ENCODE measurements around the gene MYO1B.
A peak's percentile ranks its signal among the peaks of the same experiment; 100 is the strongest.

The MYO1B gene

DNA sequence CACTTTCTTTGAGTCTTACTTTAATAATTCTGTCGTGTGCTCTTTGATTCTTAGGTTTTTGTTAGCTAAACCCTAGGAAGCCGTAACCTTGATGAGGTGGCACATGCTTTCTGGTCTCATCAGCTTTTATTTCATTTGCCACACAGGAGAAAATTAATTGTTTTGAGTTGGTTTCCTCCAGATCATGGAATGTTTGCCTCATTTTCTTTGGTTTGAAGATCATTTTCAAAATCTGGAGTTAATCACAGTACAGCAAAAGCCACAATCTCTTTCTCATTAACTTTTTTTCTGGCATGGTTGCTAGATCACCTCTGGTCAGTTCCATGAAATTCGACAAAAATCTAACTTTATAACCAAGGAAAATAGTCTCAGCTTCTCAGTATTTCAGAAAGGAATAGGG lies 182.9 kb downstream of the MYO1B start:
- no peaks in the 10 kb centered on the region for H3K4me1 ChIP-seq (ENCODE audit: control insufficient read depth in 2 of 2, insufficient read depth in 2 of 2, low read length in 2 of 2)
- no peaks in the 10 kb centered on the region for H3K27me3 ChIP-seq (ENCODE audit: control insufficient read depth in 2 of 2, insufficient read depth in 2 of 2, low read length in 2 of 2)
- H3K36me3 ChIP-seq (ENCODE audit: control insufficient read depth in 2 of 2, insufficient read depth in 2 of 2, low read length in 2 of 2): peaks cover 0 to 7% of the 10 kb centered on the region in 2 donors
- H3K27ac ChIP-seq (ENCODE audit: low read depth in 2 of 2, low read length in 2 of 2): no peak overlapping the region
- no peak overlapping the region for H3K9ac ChIP-seq (ENCODE audit: low read depth in 1 of 2, low read length in 2 of 2)
- H3K9me3 ChIP-seq (ENCODE audit: control insufficient read depth in 2 of 2, low read length in 2 of 2): no peaks in the 10 kb centered on the region
- H3K4me3 ChIP-seq (ENCODE audit: low read length in 2 of 2): no peak overlapping the region

DNA sequence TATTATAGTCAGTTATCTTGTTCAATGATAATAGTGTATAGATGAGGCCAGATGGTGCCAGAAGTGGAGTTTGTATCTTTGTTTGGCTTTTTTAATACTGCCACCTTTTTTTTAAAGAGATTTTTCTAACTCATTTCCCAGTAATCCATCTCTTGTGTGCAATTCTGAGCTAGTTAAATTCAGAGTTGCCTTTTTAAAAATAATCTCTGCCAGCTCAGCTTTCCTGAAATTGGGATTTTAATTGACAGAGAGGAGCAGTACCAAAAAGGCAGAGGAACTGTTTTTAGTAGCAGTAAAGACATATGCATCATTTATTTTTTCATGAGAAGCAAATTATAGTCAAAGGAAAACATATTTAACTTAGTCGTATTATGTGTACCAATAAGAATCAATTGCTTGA lies 185.3 kb downstream of the MYO1B start:
- Histone ChIP-seq H3K9ac (ENCODE audit: low read depth in 1 of 2, low read length in 2 of 2) (no peak overlapping the region), H3K4me3 (ENCODE audit: low read length in 2 of 2) (no peak overlapping the region), H3K27ac (ENCODE audit: low read depth in 2 of 2, low read length in 2 of 2) (no peak overlapping the region), H3K9me3 (ENCODE audit: control insufficient read depth in 2 of 2, low read length in 2 of 2) (no peaks in the 10 kb centered on the region), H3K4me1 (ENCODE audit: control insufficient read depth in 2 of 2, insufficient read depth in 2 of 2, low read length in 2 of 2) (no peaks in the 10 kb centered on the region), H3K27me3 (ENCODE audit: control insufficient read depth in 2 of 2, insufficient read depth in 2 of 2, low read length in 2 of 2) (no peaks in the 10 kb centered on the region), H3K36me3 (ENCODE audit: control insufficient read depth in 2 of 2, insufficient read depth in 2 of 2, low read length in 2 of 2) (no peaks in the 10 kb centered on the region)

DNA sequence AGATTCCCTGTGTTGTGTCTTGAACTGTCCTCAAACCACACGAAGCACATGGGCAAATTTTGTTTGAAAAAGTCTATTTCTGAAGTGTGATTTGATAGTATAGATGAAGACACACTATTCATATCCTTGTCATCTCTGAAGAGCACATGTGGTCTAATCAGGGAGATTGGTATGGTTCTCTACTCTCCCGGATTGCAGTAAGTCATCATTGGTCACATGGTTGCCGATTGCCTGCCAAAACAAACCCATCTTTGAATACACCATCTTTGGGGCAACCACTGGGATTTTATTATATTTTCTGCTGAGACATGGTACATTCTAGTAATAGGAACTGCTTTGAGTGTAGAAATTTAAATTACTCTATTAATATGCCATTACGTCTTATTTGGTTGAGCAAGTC lies 186.9 kb downstream of the MYO1B start:
- Histone ChIP-seq H3K9me3 (ENCODE audit: control insufficient read depth in 2 of 2, low read length in 2 of 2) (no peaks in the 10 kb centered on the region), H3K9ac (ENCODE audit: low read depth in 1 of 2, low read length in 2 of 2) (no peak overlapping the region), H3K27ac (ENCODE audit: low read depth in 2 of 2, low read length in 2 of 2) (no peak overlapping the region), H3K27me3 (ENCODE audit: control insufficient read depth in 2 of 2, insufficient read depth in 2 of 2, low read length in 2 of 2) (no peaks in the 10 kb centered on the region), H3K36me3 (ENCODE audit: control insufficient read depth in 2 of 2, insufficient read depth in 2 of 2, low read length in 2 of 2) (no peaks in the 10 kb centered on the region), H3K4me3 (ENCODE audit: low read length in 2 of 2) (no peak overlapping the region), H3K4me1 (ENCODE audit: control insufficient read depth in 2 of 2, insufficient read depth in 2 of 2, low read length in 2 of 2) (no peaks in the 10 kb centered on the region)

DNA sequence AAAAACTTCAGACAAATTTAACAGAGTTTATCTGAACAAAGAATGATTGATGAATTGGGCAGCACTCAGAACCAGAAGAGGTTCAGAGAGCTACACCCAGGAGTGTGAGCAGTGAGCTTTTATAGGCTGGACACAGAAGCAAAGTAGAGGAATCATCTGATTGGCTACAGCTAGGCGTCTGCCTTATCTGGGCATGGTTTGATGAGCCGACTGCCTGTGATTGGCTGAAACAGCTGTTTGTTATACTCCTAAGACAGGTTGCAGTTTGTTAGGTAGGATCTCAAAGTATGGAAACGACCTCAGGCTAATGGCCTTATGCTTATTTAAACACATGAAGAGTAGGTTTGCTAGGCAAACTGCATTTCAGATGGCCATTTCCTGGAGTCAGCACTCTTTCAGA lies 188.9 kb downstream of the MYO1B start:
- H3K9me3 ChIP-seq (ENCODE audit: control insufficient read depth in 2 of 2, low read length in 2 of 2): no peaks in the 10 kb centered on the region
- no peaks in the 10 kb centered on the region for H3K4me1 ChIP-seq (ENCODE audit: control insufficient read depth in 2 of 2, insufficient read depth in 2 of 2, low read length in 2 of 2)
- H3K4me3 ChIP-seq (ENCODE audit: low read length in 2 of 2): no peak overlapping the region
- H3K27ac ChIP-seq (ENCODE audit: low read depth in 2 of 2, low read length in 2 of 2): no peak overlapping the region
- H3K9ac ChIP-seq (ENCODE audit: low read depth in 1 of 2, low read length in 2 of 2): no peak overlapping the region
- no peaks in the 10 kb centered on the region for H3K27me3 ChIP-seq (ENCODE audit: control insufficient read depth in 2 of 2, insufficient read depth in 2 of 2, low read length in 2 of 2)
- no peaks in the 10 kb centered on the region for H3K36me3 ChIP-seq (ENCODE audit: control insufficient read depth in 2 of 2, insufficient read depth in 2 of 2, low read length in 2 of 2)

DNA sequence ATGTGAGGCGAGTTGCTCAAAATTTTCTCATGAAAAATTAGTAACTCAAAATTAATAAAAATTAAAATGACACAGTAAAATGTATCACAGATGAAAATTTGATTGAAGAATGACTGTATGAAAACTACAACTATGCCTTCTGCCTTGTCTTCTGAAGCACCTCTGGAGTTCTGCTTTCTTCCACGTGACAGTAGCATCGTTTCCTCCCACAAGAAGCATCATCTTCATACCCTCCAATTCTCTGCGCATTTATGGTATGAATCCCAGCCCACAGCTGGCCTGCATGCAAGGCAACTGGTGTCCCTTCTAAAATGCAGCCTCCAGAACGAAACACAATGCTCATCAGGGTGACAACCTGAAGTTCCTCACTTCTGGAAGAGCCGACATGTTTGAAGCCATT lies 189.9 kb downstream of the MYO1B start:
- no peaks in the 10 kb centered on the region for H3K36me3 ChIP-seq (ENCODE audit: control insufficient read depth in 2 of 2, insufficient read depth in 2 of 2, low read length in 2 of 2)
- no peaks in the 10 kb centered on the region for H3K4me1 ChIP-seq (ENCODE audit: control insufficient read depth in 2 of 2, insufficient read depth in 2 of 2, low read length in 2 of 2)
- H3K9ac ChIP-seq (ENCODE audit: low read depth in 1 of 2, low read length in 2 of 2): no peak overlapping the region
- H3K27ac ChIP-seq (ENCODE audit: low read depth in 2 of 2, low read length in 2 of 2): no peak overlapping the region
- no peaks in the 10 kb centered on the region for H3K9me3 ChIP-seq (ENCODE audit: control insufficient read depth in 2 of 2, low read length in 2 of 2)
- H3K4me3 ChIP-seq (ENCODE audit: low read length in 2 of 2): no peak overlapping the region
- no peaks in the 10 kb centered on the region for H3K27me3 ChIP-seq (ENCODE audit: control insufficient read depth in 2 of 2, insufficient read depth in 2 of 2, low read length in 2 of 2)

DNA sequence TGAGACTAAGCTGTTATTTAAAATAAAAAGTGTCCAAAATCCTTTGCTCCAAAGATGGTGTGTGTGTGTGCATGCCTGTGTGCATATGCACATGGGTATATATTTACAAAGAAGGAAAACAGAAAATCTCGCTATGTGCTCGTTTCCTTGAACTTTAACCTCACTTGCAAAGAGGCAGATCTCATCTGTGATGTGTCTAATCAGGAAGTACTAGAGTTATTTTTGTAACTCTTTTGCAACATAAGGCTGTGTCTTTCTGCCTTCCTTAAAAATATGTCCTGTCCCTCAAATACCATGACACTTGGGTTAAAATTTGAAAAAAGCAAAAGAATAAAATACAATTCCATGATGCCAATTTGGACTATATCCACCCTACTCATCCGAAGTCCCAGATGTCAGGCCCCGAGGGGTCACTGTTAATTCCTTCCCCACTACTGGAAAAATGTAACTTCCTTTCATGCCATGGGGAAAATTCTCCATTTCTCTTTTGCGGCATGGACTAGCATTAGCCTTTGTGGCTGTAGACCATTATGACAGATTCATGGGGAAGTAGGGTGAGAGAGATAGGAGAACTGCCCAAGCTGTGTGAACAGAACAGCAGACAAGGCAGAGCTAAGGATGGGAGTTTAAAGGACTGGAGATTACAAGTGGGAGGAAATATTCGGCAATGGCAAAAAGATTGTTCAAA lies 191.3 kb downstream of the MYO1B start:
- H3K36me3 ChIP-seq (ENCODE audit: control insufficient read depth in 2 of 2, insufficient read depth in 2 of 2, low read length in 2 of 2): no peaks in the 10 kb centered on the region
- no peaks in the 10 kb centered on the region for H3K4me1 ChIP-seq (ENCODE audit: control insufficient read depth in 2 of 2, insufficient read depth in 2 of 2, low read length in 2 of 2)
- H3K9ac ChIP-seq (ENCODE audit: low read depth in 1 of 2, low read length in 2 of 2): no peak overlapping the region
- no peaks in the 10 kb centered on the region for H3K27me3 ChIP-seq (ENCODE audit: control insufficient read depth in 2 of 2, insufficient read depth in 2 of 2, low read length in 2 of 2)
- H3K27ac ChIP-seq (ENCODE audit: low read depth in 2 of 2, low read length in 2 of 2): peak overlapping the region in 1 of 2 donors; percentile 24
- no peak overlapping the region for H3K4me3 ChIP-seq (ENCODE audit: low read length in 2 of 2)
- no peaks in the 10 kb centered on the region for H3K9me3 ChIP-seq (ENCODE audit: control insufficient read depth in 2 of 2, low read length in 2 of 2)

DNA sequence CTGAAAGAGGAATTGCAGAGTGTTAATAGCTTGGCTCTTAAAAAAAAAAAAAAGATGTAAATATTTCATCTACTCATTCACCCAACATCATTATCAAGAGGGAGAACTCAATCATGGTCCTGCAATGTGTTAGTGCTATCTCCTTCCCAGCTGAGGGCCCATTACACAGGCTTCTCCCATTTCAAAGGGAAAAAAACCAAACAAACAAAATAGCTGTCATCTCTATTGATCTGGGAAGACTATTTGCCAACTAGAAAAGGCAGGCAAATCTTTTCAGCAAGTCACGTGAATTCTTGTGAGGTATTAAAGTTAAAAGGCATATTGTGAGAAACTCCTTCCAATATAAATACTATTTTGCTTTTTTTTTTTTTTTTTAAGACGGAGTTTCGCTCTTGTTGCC lies 194.3 kb downstream of the MYO1B start:
- Histone ChIP-seq H3K27me3 (ENCODE audit: control insufficient read depth in 2 of 2, insufficient read depth in 2 of 2, low read length in 2 of 2) (no peaks in the 10 kb centered on the region), H3K9ac (ENCODE audit: low read depth in 1 of 2, low read length in 2 of 2) (no peak overlapping the region), H3K27ac (ENCODE audit: low read depth in 2 of 2, low read length in 2 of 2) (no peak overlapping the region), H3K9me3 (ENCODE audit: control insufficient read depth in 2 of 2, low read length in 2 of 2) (no peaks in the 10 kb centered on the region), H3K4me3 (ENCODE audit: low read length in 2 of 2) (no peak overlapping the region), H3K36me3 (ENCODE audit: control insufficient read depth in 2 of 2, insufficient read depth in 2 of 2, low read length in 2 of 2) (no peaks in the 10 kb centered on the region), H3K4me1 (ENCODE audit: control insufficient read depth in 2 of 2, insufficient read depth in 2 of 2, low read length in 2 of 2) (no peaks in the 10 kb centered on the region)

DNA sequence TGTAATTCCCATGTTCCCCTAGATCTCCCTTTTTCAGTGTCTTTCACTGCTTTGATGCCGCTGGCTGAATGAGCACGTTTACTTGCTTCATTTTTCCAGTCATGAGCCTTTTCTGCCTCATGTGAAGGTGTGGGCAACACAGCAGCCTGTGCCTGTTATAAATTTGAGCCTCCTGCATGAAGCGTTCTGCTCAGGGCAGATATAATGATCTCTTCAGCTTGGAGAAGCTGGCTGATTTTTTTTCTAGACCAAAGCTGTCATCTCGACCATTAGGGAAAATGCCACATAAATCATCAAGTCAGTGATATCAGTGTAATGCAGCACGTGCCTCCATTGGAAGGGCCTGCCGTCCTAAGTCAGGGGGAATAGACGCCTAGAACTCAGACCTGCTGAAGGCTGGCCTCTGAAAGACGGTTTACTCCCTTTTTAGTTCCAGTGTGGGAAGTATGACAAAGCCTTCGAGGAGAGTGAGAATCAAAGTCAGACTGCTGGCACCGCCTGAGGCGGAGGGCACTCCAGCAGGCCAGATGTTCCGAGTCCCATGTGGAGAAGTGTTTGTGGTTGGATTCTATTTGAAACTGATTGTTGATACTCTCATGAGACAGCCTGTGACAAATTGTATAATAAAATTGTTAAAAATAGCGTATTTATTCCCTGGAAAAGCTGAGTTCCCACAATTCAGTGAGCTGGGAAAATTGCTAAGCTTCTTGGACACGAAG lies 196.5 kb downstream of the MYO1B start:
- no peaks in the 10 kb centered on the region for H3K9me3 ChIP-seq (ENCODE audit: control insufficient read depth in 2 of 2, low read length in 2 of 2)
- H3K4me1 ChIP-seq (ENCODE audit: control insufficient read depth in 2 of 2, insufficient read depth in 2 of 2, low read length in 2 of 2): no peaks in the 10 kb centered on the region
- no peaks in the 10 kb centered on the region for H3K36me3 ChIP-seq (ENCODE audit: control insufficient read depth in 2 of 2, insufficient read depth in 2 of 2, low read length in 2 of 2)
- no peaks in the 10 kb centered on the region for H3K27me3 ChIP-seq (ENCODE audit: control insufficient read depth in 2 of 2, insufficient read depth in 2 of 2, low read length in 2 of 2)
- H3K9ac ChIP-seq (ENCODE audit: low read depth in 1 of 2, low read length in 2 of 2): no peak overlapping the region
- no peak overlapping the region for H3K27ac ChIP-seq (ENCODE audit: low read depth in 2 of 2, low read length in 2 of 2)
- H3K4me3 ChIP-seq (ENCODE audit: low read length in 2 of 2): no peak overlapping the region

DNA sequence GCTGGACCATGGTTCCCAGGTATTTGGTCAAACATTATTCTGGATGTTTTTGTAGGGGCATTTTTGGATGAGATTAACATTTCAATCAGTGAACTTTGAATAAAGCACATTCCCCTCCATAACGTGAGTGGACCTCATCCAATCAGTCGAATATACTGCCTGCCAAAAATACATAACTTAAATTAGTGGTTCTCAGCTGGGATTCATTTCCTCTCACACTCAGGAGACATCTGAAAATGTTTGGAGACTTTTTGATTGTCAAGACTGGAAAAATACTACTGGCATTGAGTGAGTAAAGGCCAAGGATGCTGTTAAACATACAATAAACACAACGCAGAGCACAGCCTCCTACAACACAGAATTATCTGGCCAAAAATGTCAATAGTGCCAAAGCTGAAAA lies 198.2 kb downstream of the MYO1B start:
- no peaks in the 10 kb centered on the region for H3K27me3 ChIP-seq (ENCODE audit: control insufficient read depth in 2 of 2, insufficient read depth in 2 of 2, low read length in 2 of 2)
- H3K4me3 ChIP-seq (ENCODE audit: low read length in 2 of 2): no peak overlapping the region
- no peaks in the 10 kb centered on the region for H3K4me1 ChIP-seq (ENCODE audit: control insufficient read depth in 2 of 2, insufficient read depth in 2 of 2, low read length in 2 of 2)
- H3K27ac ChIP-seq (ENCODE audit: low read depth in 2 of 2, low read length in 2 of 2): no peak overlapping the region
- H3K36me3 ChIP-seq (ENCODE audit: control insufficient read depth in 2 of 2, insufficient read depth in 2 of 2, low read length in 2 of 2): no peaks in the 10 kb centered on the region
- no peaks in the 10 kb centered on the region for H3K9me3 ChIP-seq (ENCODE audit: control insufficient read depth in 2 of 2, low read length in 2 of 2)
- no peak overlapping the region for H3K9ac ChIP-seq (ENCODE audit: low read depth in 1 of 2, low read length in 2 of 2)

DNA sequence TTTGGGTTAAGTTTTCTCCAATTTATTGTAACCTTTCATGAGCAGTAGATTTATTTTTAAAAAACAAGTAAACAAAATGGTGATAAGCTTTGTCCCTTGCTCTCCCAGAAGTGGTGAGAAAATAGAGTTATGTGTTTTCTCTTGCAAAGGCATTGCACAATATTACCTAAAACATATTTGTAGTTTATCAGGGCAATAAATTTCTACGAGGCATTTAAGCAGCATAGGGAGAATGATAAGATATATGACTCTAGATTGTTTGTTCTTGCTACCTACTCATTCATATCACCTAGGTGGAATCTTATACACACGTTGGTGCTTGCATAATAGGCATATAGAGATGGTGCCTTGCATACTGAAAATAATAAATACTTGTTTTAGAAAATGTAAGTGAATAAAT lies 201.7 kb downstream of the MYO1B start:
- H3K4me1 ChIP-seq (ENCODE audit: control insufficient read depth in 2 of 2, insufficient read depth in 2 of 2, low read length in 2 of 2): no peaks in the 10 kb centered on the region
- H3K9ac ChIP-seq (ENCODE audit: low read depth in 1 of 2, low read length in 2 of 2): no peak overlapping the region
- no peak overlapping the region for H3K27ac ChIP-seq (ENCODE audit: low read depth in 2 of 2, low read length in 2 of 2)
- no peaks in the 10 kb centered on the region for H3K27me3 ChIP-seq (ENCODE audit: control insufficient read depth in 2 of 2, insufficient read depth in 2 of 2, low read length in 2 of 2)
- H3K4me3 ChIP-seq (ENCODE audit: low read length in 2 of 2): no peak overlapping the region
- H3K36me3 ChIP-seq (ENCODE audit: control insufficient read depth in 2 of 2, insufficient read depth in 2 of 2, low read length in 2 of 2): no peaks in the 10 kb centered on the region
- no peaks in the 10 kb centered on the region for H3K9me3 ChIP-seq (ENCODE audit: control insufficient read depth in 2 of 2, low read length in 2 of 2)
